HG03095 (cell line): ENCODE results near the gene PPP2R3B.
"Not testable (repeated sequence)": the region's sequence is repeated elsewhere in the genome, so short reads cannot be mapped to it uniquely, and the experiment has no call there.

Experiments used
- ATAC-seq: cut with Tn5 transposase; IDR thresholded peaks from one replicate; pipeline ENCODE4 v1.9.1; 2021; ENCODE audit warnings: moderate library complexity; ENCODE audit not compliant: unreplicated experiment

PPP2R3B gene

GRCh38 chrX:386768-387575 is at the start of gene PPP2R3B:
TSS of gene PPP2R3B (minus strand) at chrX:386907. CDS start at chrX:386691, 216 bp downstream.
- peak; percentile 94 for ATAC-seq

- no peak for ATAC-seq
Observed at GRCh38 chrX:435536-436122, 48.9 kb upstream of the PPP2R3B start.

GRCh38 chrX:434946-435345 is 48.2 kb upstream of the PPP2R3B start:
- ATAC-seq = no peak

DNA sequence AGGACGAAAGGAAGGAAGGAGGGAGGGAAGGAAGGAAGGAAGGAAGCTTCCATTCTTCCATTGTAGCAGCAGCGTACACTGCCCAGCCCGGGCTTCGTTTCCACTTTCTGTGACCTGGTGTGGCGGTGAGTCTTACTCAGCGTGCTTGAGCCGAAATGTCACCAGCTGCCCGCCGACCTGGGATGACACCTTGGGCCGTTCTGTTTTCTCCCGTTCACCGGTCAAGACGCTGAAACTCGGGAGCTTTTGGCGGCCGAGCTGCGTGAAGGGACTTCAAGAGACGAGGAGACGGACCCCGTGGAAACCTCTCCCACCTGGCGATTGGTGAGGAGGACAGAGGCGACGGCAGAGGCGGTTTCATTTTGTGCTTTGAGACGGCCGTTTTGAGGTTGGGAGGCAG is 47.1 kb upstream of the PPP2R3B start:
- no peak for ATAC-seq

DNA sequence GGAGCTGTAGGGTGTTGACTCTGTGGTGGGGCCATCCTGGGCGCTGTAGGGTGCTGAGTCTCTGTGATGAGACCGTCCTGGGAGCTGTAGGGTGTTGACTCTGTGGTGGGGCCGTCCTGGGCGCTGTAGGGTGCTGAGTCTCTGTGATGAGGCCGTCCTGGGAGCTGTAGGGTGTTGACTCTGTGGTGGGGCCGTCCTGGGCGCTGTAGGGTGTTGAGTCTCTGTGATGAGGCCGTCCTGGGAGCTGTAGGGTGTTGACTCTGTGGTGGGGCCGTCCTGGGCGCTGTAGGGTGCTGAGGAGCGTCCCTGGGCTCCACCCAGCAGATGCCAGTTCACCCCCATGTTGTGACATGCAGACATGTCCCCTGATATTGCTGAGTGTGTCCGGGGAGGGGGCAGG is 46.0 kb upstream of the PPP2R3B start:
- not testable (repeated sequence) for ATAC-seq

- ATAC-seq = no peak
Observed at GRCh38 chrX:431492-432111, 44.9 kb upstream of the PPP2R3B start.

DNA sequence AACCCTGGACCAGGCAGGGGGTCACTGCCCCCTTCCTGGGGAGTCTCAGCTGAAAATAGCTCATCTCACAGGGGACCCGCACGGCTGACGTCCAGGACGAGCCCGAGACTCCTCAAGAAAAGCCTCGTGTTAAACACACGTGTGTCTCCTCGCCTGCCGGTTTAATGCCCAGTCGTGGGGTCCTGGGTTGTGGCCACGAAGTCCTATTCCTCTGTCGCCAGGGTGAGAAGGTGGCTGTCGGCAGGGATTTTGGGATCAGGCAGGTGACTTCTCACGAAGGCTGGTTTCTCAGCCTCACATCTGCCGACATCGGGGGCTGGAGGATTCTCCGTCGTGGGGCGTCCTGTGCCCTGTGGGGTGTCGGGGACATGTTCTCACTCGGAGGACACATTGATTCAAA is 44.3 kb upstream of the PPP2R3B start:
- ATAC-seq = no peak

DNA sequence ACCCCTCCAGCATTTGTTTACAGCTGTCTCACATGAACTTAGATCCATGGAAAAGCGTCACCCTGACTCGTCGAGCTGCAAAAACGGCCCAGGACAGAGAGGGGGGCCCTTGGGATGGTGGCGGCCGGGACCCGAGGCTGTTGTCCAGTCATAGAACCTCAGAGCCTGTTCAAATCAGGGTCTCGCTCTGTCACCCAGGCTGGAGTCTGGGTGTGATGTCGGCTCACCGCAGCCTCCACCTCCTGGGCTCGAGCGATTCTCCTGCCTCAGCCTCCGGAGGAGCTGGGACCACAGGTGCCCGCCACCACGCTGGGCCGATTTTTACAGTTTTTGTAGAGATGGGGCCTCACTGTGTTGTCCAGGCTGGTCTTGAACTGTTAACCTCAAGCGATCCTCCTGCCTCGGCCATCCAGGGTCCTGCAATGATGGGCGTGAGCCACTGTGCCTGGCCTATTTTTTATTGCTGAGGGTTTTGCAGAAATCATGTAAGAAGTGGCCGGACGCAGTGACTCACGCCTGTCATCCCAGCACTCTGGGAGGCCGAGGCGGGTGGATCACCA is 42.6 kb upstream of the PPP2R3B start:
- ATAC-seq = no peak

GRCh38 chrX:427812-428725 is 41.4 kb upstream of the PPP2R3B start:
- no peak for ATAC-seq

DNA sequence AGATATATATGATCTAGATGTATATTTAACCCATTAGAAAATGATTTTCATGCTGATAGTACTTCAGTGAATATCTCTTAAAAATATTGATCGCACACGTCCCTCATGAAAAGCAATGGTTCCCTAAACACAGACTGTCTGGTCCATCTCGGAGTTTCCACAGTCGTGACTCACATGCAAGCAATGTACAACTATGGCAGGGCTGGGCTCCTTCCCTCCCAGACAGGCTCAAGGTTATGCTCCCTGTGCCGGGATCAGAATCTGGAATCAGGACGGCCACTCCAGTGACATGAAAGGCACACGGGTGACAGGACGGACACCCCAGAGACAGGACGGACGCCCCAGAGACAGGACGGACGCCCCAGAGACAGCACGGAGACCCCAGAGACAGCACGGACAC is 40.2 kb upstream of the PPP2R3B start:
- ATAC-seq = no peak

DNA sequence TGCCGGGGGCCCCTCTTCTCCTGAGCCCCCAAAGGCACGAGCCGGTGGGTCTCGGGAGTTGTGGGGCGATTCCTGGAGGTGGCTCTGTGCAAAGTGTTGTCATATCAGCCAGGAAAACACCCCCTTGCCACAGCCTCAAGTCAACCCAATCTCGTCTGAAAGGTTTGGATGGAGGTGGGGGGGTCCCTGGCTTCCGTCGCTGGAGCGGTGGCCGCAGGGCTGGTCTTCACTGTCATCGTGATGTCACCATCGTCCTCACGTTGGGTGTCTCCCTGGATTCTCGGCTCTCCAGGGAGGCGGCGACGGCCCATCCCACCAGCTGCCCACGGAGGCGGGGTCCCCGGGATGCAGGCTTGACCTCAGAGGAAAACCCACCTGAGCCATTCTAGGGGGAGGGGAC is 38.3 kb upstream of the PPP2R3B start:
- no peak for ATAC-seq

- no peak for ATAC-seq
Observed at GRCh38 chrX:421646-422391, 35.1 kb upstream of the PPP2R3B start.

- no peak for ATAC-seq
Observed at GRCh38 chrX:420496-421223, 34.0 kb upstream of the PPP2R3B start.

GRCh38 chrX:418927-419729 is 32.4 kb upstream of the PPP2R3B start:
- ATAC-seq = no peak

GRCh38 chrX:415498-415897 is 28.8 kb upstream of the PPP2R3B start:
- ATAC-seq = not testable (repeated sequence)

- no peak for ATAC-seq
Observed at GRCh38 chrX:413322-414201, 26.9 kb upstream of the PPP2R3B start.

DNA sequence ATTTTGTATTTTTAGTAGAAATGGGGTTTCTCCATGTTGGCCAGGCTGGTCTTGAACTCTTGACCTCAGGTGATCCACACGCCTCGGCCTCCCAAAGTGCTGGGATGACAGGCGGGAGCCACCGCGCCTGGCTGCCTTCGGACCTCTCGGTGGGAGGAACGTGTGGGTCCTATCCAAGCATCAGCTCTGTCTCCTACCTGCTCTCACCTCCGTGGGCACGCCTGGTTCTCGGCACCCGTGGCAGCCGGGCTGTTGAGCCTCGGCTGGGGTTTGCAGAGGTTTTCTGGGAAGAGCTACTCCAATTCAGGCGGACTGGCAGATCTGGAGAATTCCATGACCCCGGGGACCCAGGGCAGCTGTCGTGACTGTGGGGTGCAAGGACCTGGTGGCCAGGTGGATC is 23.6 kb upstream of the PPP2R3B start:
- no peak for ATAC-seq

- ATAC-seq = no peak
Observed at GRCh38 chrX:405149-405548, 18.4 kb upstream of the PPP2R3B start.
